Esophagus muscularis mucosa (tissue), 4 donors: ENCODE measurements around the gene ISY1. TPM values are rescaled to one million over a fixed set of nuclear protein-coding genes. Genes with fewer than 3 reads are reported as not detected.

Experiments used
- DNase-seq: peaks from one replicate; pipeline ENCODE4 v3.0.0-alpha.2; 2017; ENCODE audit errors: extremely low spot score
- H3K27ac ChIP-seq, 4 donors: fragments of 200-600 bp; sonication (generic); replicated peaks in 1 of 4; 1 replicate in 3 of 4; 2 replicates in 1 of 4; pipeline ENCODE4 v1.5.1; 2016 to 2019; ENCODE audit warnings: mild to moderate bottlenecking in 1 of 4
- H3K27me3 ChIP-seq, 4 donors: fragments of 200-600 bp; sonication (generic); one replicate each; pipeline versions ENCODE4 v1.5.1 to v1.6.0; 2016 to 2019
- H3K36me3 ChIP-seq, 4 donors: fragments of 200-600 bp; sonication (generic); one replicate each; pipeline ENCODE4 v1.5.1; 2016 to 2019
- H3K4me1 ChIP-seq, 4 donors: fragments of 200-600 bp; sonication (generic); one replicate each; pipeline ENCODE4 v1.5.1; 2016 to 2019
- H3K4me3 ChIP-seq, 4 donors: fragments of 200-600 bp; sonication (generic); 1 replicate in 2 of 4; 2 replicates in 2 of 4; pipeline ENCODE4 v1.5.1; 2016 to 2019; ENCODE audit warnings: mild to moderate bottlenecking in 4 of 4, moderate library complexity in 1 of 4
- H3K9me3 ChIP-seq, 4 donors: fragments of 200-600 bp; sonication (generic); 1 replicate in 3 of 4; 2 replicates in 1 of 4; pipeline ENCODE4 v1.5.1; 2016 to 2019
- EP300 ChIP-seq: sonication (generic); formaldehyde crosslinking; IDR thresholded peaks from one replicate; pipeline ENCODE4 v1.6.1; 2017; ENCODE audit warnings: antibody characterized with exemption
- POLR2A ChIP-seq: fragments of 450-650 bp; IDR thresholded peaks from one replicate; pipeline ENCODE4 v1.6.1; 2017; ENCODE audit warnings: antibody characterized with exemption, moderate library complexity, mild to moderate bottlenecking, low read depth
- POLR2AphosphoS5 ChIP-seq, 2 donors: sonication (generic); formaldehyde crosslinking; IDR thresholded peaks; one replicate each; pipeline ENCODE4 v1.6.1; 2017; ENCODE audit warnings: antibody characterized with exemption in 2 of 2
- WGBS: methylation state at CpG from one replicate; pipeline ENCODE4 v1.1.5; 2018; 5-methylcytosine and 5-hydroxymethylcytosine counted together
- intact Hi-C: fragments of 100-400 bp; cut with DNase I; formaldehyde crosslinking; loops from one replicate; pipeline ENCODE4 v1.15.1; 2023
- total RNA-seq, 4 donors: library from RNA; depleted of rRNA; stranded (reverse); fragments of >200 nt; gene quantifications; one replicate each; pipeline versions ENCODE4 v1.1.0 to v1.2.1, GENCODE V29; 2016
- TF ChIP-seq, protein P1 (sequence below), 3 experiments: fragments of 200-600 bp in 2 of 3; fragments of 450-650 bp in 1 of 3; sonication (generic) in 2 of 3; IDR thresholded peaks; one replicate each; pipeline ENCODE4 v1.5.1; 2017 to 2019; ENCODE audit warnings: antibody characterized with exemption in 3 of 3, mild to moderate bottlenecking in 2 of 3, moderate library complexity in 1 of 3

ISY1 gene
- total RNA-seq, 4 donors from 2014 or later, result 15.4 to 26.7 (median 18.4) TPM

GRCh38 chr3:129121016-129121791 lies 39.7 kb downstream of the ISY1 start:
- TF ChIP-seq POLR2AphosphoS5 (IDR thresholded peaks at IDR 0.05) (peak; percentile 38 to 67), EP300 (no peak), POLR2A (no peak)
- TF ChIP-seq, protein P1, sequence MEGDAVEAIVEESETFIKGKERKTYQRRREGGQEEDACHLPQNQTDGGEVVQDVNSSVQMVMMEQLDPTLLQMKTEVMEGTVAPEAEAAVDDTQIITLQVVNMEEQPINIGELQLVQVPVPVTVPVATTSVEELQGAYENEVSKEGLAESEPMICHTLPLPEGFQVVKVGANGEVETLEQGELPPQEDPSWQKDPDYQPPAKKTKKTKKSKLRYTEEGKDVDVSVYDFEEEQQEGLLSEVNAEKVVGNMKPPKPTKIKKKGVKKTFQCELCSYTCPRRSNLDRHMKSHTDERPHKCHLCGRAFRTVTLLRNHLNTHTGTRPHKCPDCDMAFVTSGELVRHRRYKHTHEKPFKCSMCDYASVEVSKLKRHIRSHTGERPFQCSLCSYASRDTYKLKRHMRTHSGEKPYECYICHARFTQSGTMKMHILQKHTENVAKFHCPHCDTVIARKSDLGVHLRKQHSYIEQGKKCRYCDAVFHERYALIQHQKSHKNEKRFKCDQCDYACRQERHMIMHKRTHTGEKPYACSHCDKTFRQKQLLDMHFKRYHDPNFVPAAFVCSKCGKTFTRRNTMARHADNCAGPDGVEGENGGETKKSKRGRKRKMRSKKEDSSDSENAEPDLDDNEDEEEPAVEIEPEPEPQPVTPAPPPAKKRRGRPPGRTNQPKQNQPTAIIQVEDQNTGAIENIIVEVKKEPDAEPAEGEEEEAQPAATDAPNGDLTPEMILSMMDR (IDR thresholded peaks at IDR 0.05), result no peak
- Histone ChIP-seq H3K9me3 (no peaks in the 10 kb centered on the region), H3K27ac (peak overlapping the region; percentile 88 to 98 (median 94)), H3K4me1 (peaks cover 23 to 38% (median 31%) of the 10 kb centered on the region in 4 donors), H3K27me3 (no peaks in the 10 kb centered on the region), H3K4me3 (peak overlapping the region; percentile 72 to 97 (median 88)), H3K36me3 (peaks cover 0 to 10% (median 3%) of the 10 kb centered on the region in 4 donors)
- 0% methylated on average over 19 of the region's 80 CpGs for WGBS
- intact Hi-C loops, result no loop called here
- no peak for DNase-seq

DNA sequence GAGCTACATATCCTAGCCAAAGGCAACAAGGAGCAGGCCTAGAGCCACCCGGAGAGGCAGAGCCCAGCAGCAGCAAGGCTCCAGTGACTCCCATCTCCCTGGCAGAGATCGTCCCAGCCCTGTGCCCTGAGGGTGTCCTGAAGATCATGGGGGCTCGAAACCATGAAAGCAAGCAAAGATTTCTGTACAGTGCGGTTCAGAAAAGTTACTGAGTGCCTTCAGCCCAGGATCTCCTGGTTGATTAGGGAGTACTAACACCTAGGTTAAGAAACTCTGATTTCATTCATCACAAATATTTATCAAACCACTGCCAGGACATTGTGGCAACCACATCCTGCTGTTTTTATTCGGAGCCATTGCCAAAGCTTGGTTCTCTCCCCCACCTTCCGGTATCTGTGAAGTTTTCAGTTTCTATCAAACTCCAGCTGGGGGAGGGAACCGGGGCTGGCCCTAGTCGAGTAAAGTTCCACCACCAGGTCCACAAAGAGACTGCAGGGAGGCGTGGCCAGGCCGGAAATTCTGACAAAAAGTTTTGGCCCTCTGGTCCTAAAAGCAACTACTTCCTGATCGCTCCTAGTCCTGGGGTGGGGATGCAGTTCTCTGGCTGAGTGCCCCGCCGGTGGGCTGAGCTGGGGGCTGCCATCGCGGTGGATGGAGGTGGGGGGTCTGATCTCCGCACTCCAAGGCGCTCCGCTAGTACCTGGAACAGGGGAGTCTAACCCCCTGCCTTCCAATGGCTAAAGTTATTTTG lies 40.4 kb downstream of the ISY1 start:
- H3K4me3 ChIP-seq, result peak overlapping the region; percentile 72 to 97 (median 88)
- intact Hi-C loops, result no loop called here
- 3% methylated on average over 11 of the region's 18 CpGs for WGBS
- peaks cover 0 to 10% (median 6%) of the 10 kb centered on the region in 4 donors for H3K36me3 ChIP-seq
- H3K27me3 ChIP-seq, result no peaks in the 10 kb centered on the region
- H3K27ac ChIP-seq, result peak overlapping the region; percentile 88 to 98 (median 94)
- TF ChIP-seq POLR2AphosphoS5 (IDR thresholded peaks at IDR 0.05) (peak; percentile 79 to 80), POLR2A (peak; percentile 52), EP300 (no peak)
- TF ChIP-seq, protein P1 (IDR thresholded peaks at IDR 0.05), result peak; percentile 15 to 51 (median 17)
- DNase-seq, result peak; percentile 98
- H3K9me3 ChIP-seq, result no peaks in the 10 kb centered on the region
- H3K4me1 ChIP-seq, result peaks cover 26 to 42% (median 37%) of the 10 kb centered on the region in 4 donors

GRCh38 chr3:129119365-129120100 lies 41.3 kb downstream of the ISY1 start:
- WGBS, result 51% methylated on average over 13 of the region's 13 CpGs
- Histone ChIP-seq H3K4me3 (peak overlapping the region; percentile 72 to 97 (median 88)), H3K4me1 (peaks cover 26 to 42% (median 37%) of the 10 kb centered on the region in 4 donors), H3K36me3 (peaks cover 0 to 13% (median 11%) of the 10 kb centered on the region in 4 donors), H3K27me3 (no peaks in the 10 kb centered on the region), H3K9me3 (no peaks in the 10 kb centered on the region), H3K27ac (peak overlapping the region; percentile 88 to 98 (median 94))
- TF ChIP-seq POLR2A (no peak), POLR2AphosphoS5 (IDR thresholded peaks at IDR 0.05) (no peak), EP300 (no peak)
- TF ChIP-seq, protein P1 (IDR thresholded peaks at IDR 0.05), result no peak
- intact Hi-C loops, result no loop called here
- no peak for DNase-seq

DNA sequence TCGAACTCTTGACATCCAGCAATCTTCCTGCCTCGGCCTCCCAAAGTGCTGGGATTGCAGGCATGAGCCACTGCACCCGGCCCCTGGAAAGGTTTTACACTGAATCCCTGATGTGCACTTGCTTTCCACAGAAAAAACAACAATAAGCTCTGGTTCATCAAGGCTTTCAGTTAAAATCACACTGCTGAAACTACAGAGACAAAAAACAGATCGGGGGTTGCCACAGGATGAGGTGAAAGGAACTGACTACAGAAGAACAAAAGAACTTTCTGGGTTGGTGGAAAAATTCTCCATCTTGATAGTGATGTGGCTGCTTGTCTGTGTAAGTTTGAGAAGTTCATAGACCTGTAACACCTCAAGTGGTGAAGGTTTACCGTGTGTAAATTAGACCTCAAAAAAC lies 42.1 kb downstream of the ISY1 start:
- H3K4me1 ChIP-seq, result peaks cover 26 to 42% (median 37%) of the 10 kb centered on the region in 4 donors
- WGBS, result 79% methylated on average over 5 of the region's 5 CpGs
- no peak for DNase-seq
- peaks cover 0 to 19% (median 11%) of the 10 kb centered on the region in 4 donors for H3K36me3 ChIP-seq
- no peaks in the 10 kb centered on the region for H3K9me3 ChIP-seq
- TF ChIP-seq POLR2AphosphoS5 (IDR thresholded peaks at IDR 0.05) (no peak), POLR2A (no peak), EP300 (no peak)
- TF ChIP-seq, protein P1 (IDR thresholded peaks at IDR 0.05), result no peak
- no peak overlapping the region for H3K4me3 ChIP-seq
- no peaks in the 10 kb centered on the region for H3K27me3 ChIP-seq
- intact Hi-C loops, result no loop called here
- peak overlapping the region in 1 of 4 donors; percentile 98 for H3K27ac ChIP-seq
